Panc1 (cell line): Measurements from ENCODE around the gene RGS5. TPM values are rescaled to one million over a fixed set of nuclear protein-coding genes. Genes with fewer than 3 reads are reported as not detected.

ENCODE experiments used
- ATAC-seq: fragments of 200-7000 bp; cut with Tn5 transposase; 2 replicates; pipeline ENCODE4 v1.9.1; 2020; ENCODE audit warnings: mild to moderate bottlenecking, moderate library complexity
- BruUV-seq: library from RNA; stranded (reverse); fragments of 400-500 nt; replicated peaks from 2 replicates; lab custom pipeline; 2021; lab: Mats Ljungman, UMichigan
- CTCF ChIA-PET: fragments of 300-600 bp; sonication (Branson Sonifier 250); formaldehyde crosslinking; loops from one replicate; lab custom pipeline; 2022; ENCODE audit warnings: antibody characterized with exemption; lab: Charles Lee
- POLR2A ChIA-PET: fragments of 300-600 bp; sonication (Branson Sonifier 250); formaldehyde crosslinking; loops from one replicate; lab custom pipeline; 2022; ENCODE audit warnings: antibody characterized with exemption; lab: Charles Lee
- DNase-seq: peaks from one replicate; pipeline ENCODE4 v3.0.0-alpha.2; 2010; ENCODE audit warnings: low read depth, low spot score
- H3K27ac ChIP-seq: 2 replicates; pipeline ENCODE4 v1.5.1; 2011; ENCODE audit warnings: mild to moderate bottlenecking, low read length, inconsistent platforms
- H3K27me3 ChIP-seq: fragments of 200-500 bp; sonication (Bioruptor generic); 2 replicates; pipeline ENCODE4 v1.6.0; 2014; ENCODE audit warnings: low read length, inconsistent platforms; ENCODE audit not compliant: control insufficient read depth, insufficient read depth
- H3K36me3 ChIP-seq: fragments of 200-500 bp; sonication (Bioruptor generic); 2 replicates; pipeline ENCODE4 v1.5.1; 2014; ENCODE audit warnings: inconsistent platforms, mild to moderate bottlenecking, low read length, moderate library complexity; ENCODE audit not compliant: control insufficient read depth, insufficient read depth
- H3K4me1 ChIP-seq: 2 replicates; pipeline ENCODE4 v1.5.1; 2011; ENCODE audit warnings: inconsistent platforms, mild to moderate bottlenecking, low read length, moderate library complexity; ENCODE audit not compliant: control insufficient read depth, insufficient read depth
- H3K4me3 ChIP-seq, 2 experiments: 2 replicates each; pipeline ENCODE4 v1.5.1; 2011 to 2012; ENCODE audit warnings: low read depth in 2 of 2, low read length in 2 of 2, mild to moderate bottlenecking in 2 of 2, inconsistent platforms in 1 of 2, moderate library complexity in 1 of 2
- H3K9me3 ChIP-seq: fragments of 200-500 bp; sonication (Bioruptor generic); 2 replicates; pipeline ENCODE4 v1.5.1; 2014; ENCODE audit warnings: low read depth, mild to moderate bottlenecking, inconsistent platforms, low read length, moderate library complexity; ENCODE audit not compliant: control insufficient read depth, insufficient read depth
- POLR2AphosphoS5 ChIP-seq: IDR thresholded peaks from 2 replicates; pipeline ENCODE4 v1.6.1; 2012; ENCODE audit warnings: mild to moderate bottlenecking, low read depth, low read length, moderate library complexity
- SIN3A ChIP-seq: IDR thresholded peaks from 2 replicates; pipeline ENCODE4 v1.6.1; 2012; ENCODE audit warnings: low read depth, mild to moderate bottlenecking, low read length, moderate library complexity, borderline replicate concordance; ENCODE audit not compliant: insufficient read depth
- TCF7L2 ChIP-seq: IDR thresholded peaks from 2 replicates; pipeline ENCODE4 v1.6.1; 2011; ENCODE audit warnings: mild to moderate bottlenecking, low read depth, low read length, inconsistent platforms
- in situ Hi-C: cut with HindIII; loops from 2 replicates; pipeline ENCODE4 v1.10.0; 2016; ENCODE audit warnings: low sequenced_read_pairs, low pct_unique_long_range_greater_than_20kb
- intact Hi-C: fragments of 100-400 bp; cut with micrococcal nuclease; formaldehyde crosslinking; loops from one replicate; pipeline ENCODE4 v1.10.0; 2022; ENCODE audit not compliant: unreplicated experiment
- total RNA-seq: library from RNA; stranded (reverse); gene quantifications from one replicate; pipeline ENCODE4 v1.2.1, GENCODE V29; 2021; ENCODE audit not compliant: unreplicated experiment
- TF ChIP-seq, protein P1 (sequence below), 2 experiments: IDR thresholded peaks; 2 replicates each; pipeline ENCODE4 v1.6.1; 2011 to 2012; ENCODE audit warnings: low read depth in 2 of 2, control low read depth in 1 of 2, low read length in 1 of 2, mild to moderate bottlenecking in 1 of 2, moderate library complexity in 1 of 2; ENCODE audit not compliant: insufficient read depth in 1 of 2
- TF ChIP-seq, protein P2 (sequence below): fragments of 450-650 bp; IDR thresholded peaks from 2 replicates; pipeline ENCODE4 v1.5.1; 2017; ENCODE audit warnings: mild to moderate bottlenecking

The RGS5 gene
- total RNA-seq, 1 experiment from 2014 or later: 1.5 TPM

DNA sequence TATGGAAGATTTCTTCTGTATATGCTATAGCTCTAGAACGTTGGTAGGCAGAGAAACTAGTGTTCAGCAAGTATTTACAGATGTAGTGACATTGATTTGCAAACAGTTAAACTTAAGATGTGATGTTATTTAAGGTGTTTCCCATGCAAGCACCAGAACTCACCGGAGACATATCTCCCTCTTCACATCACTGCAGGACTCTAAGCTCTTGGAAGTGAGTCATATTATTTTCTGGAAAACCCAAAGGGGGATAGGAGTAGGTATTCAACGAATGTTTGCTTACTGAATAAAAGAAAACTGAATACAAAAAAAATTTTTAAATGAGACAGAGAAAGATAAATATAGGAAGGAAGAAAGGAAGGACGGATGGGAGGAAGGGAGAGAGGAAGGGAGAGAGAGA lies 108.5 kb downstream of the RGS5 start:
- no peaks in the 10 kb centered on the region for H3K9me3 ChIP-seq
- ATAC-seq: no peak
- TF ChIP-seq, protein P1, sequence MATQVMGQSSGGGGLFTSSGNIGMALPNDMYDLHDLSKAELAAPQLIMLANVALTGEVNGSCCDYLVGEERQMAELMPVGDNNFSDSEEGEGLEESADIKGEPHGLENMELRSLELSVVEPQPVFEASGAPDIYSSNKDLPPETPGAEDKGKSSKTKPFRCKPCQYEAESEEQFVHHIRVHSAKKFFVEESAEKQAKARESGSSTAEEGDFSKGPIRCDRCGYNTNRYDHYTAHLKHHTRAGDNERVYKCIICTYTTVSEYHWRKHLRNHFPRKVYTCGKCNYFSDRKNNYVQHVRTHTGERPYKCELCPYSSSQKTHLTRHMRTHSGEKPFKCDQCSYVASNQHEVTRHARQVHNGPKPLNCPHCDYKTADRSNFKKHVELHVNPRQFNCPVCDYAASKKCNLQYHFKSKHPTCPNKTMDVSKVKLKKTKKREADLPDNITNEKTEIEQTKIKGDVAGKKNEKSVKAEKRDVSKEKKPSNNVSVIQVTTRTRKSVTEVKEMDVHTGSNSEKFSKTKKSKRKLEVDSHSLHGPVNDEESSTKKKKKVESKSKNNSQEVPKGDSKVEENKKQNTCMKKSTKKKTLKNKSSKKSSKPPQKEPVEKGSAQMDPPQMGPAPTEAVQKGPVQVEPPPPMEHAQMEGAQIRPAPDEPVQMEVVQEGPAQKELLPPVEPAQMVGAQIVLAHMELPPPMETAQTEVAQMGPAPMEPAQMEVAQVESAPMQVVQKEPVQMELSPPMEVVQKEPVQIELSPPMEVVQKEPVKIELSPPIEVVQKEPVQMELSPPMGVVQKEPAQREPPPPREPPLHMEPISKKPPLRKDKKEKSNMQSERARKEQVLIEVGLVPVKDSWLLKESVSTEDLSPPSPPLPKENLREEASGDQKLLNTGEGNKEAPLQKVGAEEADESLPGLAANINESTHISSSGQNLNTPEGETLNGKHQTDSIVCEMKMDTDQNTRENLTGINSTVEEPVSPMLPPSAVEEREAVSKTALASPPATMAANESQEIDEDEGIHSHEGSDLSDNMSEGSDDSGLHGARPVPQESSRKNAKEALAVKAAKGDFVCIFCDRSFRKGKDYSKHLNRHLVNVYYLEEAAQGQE (IDR thresholded peaks at IDR 0.05; ENCODE audit: insufficient read depth in 1 of 2, low read depth in 2 of 2, low read length in 1 of 2): no peak
- TF ChIP-seq, protein P2, sequence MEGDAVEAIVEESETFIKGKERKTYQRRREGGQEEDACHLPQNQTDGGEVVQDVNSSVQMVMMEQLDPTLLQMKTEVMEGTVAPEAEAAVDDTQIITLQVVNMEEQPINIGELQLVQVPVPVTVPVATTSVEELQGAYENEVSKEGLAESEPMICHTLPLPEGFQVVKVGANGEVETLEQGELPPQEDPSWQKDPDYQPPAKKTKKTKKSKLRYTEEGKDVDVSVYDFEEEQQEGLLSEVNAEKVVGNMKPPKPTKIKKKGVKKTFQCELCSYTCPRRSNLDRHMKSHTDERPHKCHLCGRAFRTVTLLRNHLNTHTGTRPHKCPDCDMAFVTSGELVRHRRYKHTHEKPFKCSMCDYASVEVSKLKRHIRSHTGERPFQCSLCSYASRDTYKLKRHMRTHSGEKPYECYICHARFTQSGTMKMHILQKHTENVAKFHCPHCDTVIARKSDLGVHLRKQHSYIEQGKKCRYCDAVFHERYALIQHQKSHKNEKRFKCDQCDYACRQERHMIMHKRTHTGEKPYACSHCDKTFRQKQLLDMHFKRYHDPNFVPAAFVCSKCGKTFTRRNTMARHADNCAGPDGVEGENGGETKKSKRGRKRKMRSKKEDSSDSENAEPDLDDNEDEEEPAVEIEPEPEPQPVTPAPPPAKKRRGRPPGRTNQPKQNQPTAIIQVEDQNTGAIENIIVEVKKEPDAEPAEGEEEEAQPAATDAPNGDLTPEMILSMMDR: no peak
- TF ChIP-seq POLR2AphosphoS5 (no peak), TCF7L2 (no peak), SIN3A (no peak)
- in situ Hi-C loops (no loop called here), intact Hi-C loops (no loop called here)
- H3K4me1 ChIP-seq: no peaks in the 10 kb centered on the region
- no TSS peak for BruUV-seq
- no peaks in the 10 kb centered on the region for H3K27me3 ChIP-seq
- H3K36me3 ChIP-seq: no peaks in the 10 kb centered on the region
- no peak for DNase-seq
- ChIA-PET POLR2A (no interaction called here), CTCF (interaction anchor here (0.7 kb wide), 1 partner anchor 166 kb away, joined by 4 read pairs; no protein-coding TSS in a partner anchor)
- no peak overlapping the region for H3K4me3 ChIP-seq
- no peak overlapping the region for H3K27ac ChIP-seq

DNA sequence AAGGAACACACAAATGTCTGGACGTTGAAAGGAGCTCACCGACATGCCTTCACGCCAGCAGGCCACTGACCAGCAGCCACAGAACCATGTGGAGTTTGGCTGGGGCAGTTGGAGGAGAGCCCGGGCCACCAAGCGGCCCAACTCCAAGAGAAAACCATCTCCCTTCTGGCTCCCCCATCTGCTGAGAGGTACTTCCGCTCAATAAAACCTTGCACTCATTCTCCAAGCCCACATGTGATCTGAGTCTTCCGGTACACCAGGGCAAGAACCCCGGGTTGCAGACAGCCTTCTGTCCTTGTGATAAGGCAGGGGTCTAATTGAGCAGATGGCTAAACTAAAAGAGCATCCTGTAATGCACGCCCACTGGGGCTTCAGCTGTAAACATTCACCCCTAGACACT lies 109.1 kb downstream of the RGS5 start:
- Histone ChIP-seq H3K27ac (no peak overlapping the region), H3K4me3 (no peak overlapping the region), H3K4me1 (no peaks in the 10 kb centered on the region), H3K27me3 (no peaks in the 10 kb centered on the region), H3K36me3 (no peaks in the 10 kb centered on the region), H3K9me3 (no peaks in the 10 kb centered on the region)
- BruUV-seq: no TSS peak
- in situ Hi-C loops (no loop called here), intact Hi-C loops (no loop called here)
- ATAC-seq (no peak), DNase-seq (no peak)
- TF ChIP-seq, protein P2: no peak
- TF ChIP-seq POLR2AphosphoS5 (no peak), SIN3A (no peak), TCF7L2 (no peak)
- TF ChIP-seq, protein P1 (IDR thresholded peaks at IDR 0.05; ENCODE audit: insufficient read depth in 1 of 2, low read depth in 2 of 2, low read length in 1 of 2): no peak
- ChIA-PET CTCF (interaction anchor here (0.7 kb wide), 1 partner anchor 165 kb away, joined by 4 read pairs; no protein-coding TSS in a partner anchor), POLR2A (no interaction called here)
